ENCODE results near the gene WBP4.
"Not testable (repeated sequence)": the region's sequence is repeated elsewhere in the genome, so short reads cannot be mapped to it uniquely, and the experiment has no call there.

Gene WBP4

DNA sequence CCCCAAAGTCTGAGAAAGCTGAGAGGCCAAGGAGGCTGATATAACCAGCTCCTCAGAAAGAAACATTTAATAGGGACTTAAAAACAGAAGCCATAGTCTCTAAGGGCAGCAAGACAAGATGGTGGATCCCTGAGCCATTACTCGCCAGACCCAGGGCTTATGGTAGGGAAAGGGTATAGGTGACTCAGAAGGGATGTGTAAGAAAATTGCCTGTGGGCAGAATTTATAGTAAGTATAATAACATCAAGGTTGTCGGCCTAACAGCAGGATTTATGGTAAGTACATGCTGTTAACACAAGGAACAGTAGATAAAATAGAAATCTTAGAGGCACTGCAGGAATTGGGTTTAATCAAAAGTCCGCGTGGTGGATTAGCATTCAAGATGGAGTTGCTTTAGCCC is 56.6 kb downstream of the WBP4 start:
- ChIA-PET CTCF (interaction anchor here (1.5 kb wide), 1 partner anchor 43 kb away, joined by 4 read pairs; no protein-coding TSS in a partner anchor), POLR2A (interaction anchor here (0.6 kb wide), 1 partner anchor 44 kb away, joined by 4 read pairs; no protein-coding TSS in a partner anchor)
- no peak for DNase-seq (ENCODE audit: low read depth, low spot score)
- H3K4me3 ChIP-seq (ENCODE audit: low read depth, low read length) = no peak overlapping the region
- TF ChIP-seq, protein P1, sequence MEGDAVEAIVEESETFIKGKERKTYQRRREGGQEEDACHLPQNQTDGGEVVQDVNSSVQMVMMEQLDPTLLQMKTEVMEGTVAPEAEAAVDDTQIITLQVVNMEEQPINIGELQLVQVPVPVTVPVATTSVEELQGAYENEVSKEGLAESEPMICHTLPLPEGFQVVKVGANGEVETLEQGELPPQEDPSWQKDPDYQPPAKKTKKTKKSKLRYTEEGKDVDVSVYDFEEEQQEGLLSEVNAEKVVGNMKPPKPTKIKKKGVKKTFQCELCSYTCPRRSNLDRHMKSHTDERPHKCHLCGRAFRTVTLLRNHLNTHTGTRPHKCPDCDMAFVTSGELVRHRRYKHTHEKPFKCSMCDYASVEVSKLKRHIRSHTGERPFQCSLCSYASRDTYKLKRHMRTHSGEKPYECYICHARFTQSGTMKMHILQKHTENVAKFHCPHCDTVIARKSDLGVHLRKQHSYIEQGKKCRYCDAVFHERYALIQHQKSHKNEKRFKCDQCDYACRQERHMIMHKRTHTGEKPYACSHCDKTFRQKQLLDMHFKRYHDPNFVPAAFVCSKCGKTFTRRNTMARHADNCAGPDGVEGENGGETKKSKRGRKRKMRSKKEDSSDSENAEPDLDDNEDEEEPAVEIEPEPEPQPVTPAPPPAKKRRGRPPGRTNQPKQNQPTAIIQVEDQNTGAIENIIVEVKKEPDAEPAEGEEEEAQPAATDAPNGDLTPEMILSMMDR (IDR thresholded peaks at IDR 0.05; ENCODE audit: insufficient read depth, low read length, missing control alignments) = no peak

DNA sequence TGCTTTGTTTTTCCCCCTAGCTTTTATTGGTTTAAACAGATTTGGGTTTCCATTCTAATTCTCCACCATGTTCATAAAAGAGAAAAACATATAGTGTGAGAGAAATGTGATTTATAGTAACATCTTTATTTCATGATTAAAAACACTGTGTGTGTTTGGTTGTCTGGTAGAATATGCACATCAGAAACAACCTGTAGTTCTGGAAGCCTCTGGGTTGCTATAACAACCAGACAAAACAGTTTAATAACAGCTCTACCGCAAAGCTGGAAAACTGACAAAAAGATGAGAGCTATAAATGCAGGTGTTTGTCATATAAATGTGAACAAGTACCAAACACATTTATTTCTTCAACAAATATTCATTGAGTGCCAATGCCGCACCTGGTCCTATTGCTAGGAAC is 61.5 kb downstream of the WBP4 start:
- TF ChIP-seq, protein P1 (IDR thresholded peaks at IDR 0.05; ENCODE audit: insufficient read depth, low read length, missing control alignments) = no peak
- H3K4me3 ChIP-seq (ENCODE audit: low read depth, low read length) = no peak overlapping the region
- ChIA-PET CTCF (no interaction called here), POLR2A (no interaction called here)
- no peak for DNase-seq (ENCODE audit: low read depth, low spot score)

DNA sequence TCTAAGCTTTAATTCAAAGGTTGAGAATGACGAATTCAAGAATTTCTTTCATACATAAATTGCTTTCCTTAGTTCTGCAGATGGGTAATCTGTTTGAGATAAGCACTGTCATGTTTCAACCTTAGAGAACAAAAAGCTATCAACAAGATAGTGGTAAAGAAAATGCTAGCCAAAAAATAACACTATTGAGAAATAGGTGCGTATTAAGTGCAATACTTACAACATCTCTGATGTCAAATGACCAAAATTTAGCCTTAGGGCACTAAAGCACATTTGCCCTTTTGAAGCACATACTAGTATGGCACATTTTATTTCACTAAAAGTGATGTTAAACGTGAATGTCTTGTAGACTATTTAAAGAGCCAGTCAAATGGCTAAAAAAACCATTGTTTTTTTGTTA is 66.4 kb downstream of the WBP4 start:
- ChIA-PET CTCF (no interaction called here), POLR2A (no interaction called here)
- no peak overlapping the region for H3K4me3 ChIP-seq (ENCODE audit: low read depth, low read length)
- TF ChIP-seq, protein P1 (IDR thresholded peaks at IDR 0.05; ENCODE audit: insufficient read depth, low read length, missing control alignments) = no peak
- no peak for DNase-seq (ENCODE audit: low read depth, low spot score)

DNA sequence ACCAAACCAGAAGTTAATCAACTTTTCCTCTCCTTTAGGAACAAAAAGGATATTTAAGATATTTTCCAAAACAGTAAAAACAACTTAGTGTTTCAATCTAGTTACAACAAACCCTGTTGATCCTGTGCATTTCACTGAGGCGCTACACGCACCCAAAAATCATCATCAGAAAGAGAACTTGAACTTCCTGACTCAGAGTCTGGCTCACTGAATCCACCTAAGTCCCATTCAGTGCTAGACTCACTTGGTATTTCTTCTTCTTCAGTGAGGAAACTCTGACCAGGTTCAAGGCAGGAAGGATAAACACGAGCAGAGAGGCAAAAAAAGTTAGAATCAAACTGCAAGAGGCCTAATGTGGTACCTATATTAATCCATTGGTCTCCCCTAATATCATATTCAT is 69.0 kb downstream of the WBP4 start:
- CTCF ChIA-PET = no interaction called here
- H3K4me3 ChIP-seq (ENCODE audit: low read depth, low read length) = peak overlapping the region; percentile 31
- no peak for DNase-seq (ENCODE audit: low read depth, low spot score)
- POLR2A ChIA-PET = no interaction called here
- TF ChIP-seq, protein P1 (IDR thresholded peaks at IDR 0.05; ENCODE audit: insufficient read depth, low read length, missing control alignments) = no peak

DNA sequence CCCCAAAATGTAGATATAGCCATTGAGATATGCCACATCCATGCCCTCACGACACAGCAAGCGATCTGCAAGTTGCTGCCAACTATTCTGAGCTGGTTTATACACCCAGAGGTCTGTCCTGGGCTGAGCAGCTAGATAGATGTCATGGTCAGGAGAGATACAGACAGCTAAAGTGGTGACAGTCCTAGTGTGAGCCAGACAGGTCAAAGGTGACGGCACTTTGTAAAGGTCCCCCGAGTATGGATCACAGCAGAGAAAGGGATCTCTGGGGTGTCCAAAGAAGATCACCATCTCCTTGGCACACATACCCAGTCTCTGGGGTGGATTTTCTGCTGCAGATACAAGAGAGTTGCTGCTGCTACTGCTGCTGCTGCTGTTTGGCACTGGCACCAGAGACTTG is 69.9 kb downstream of the WBP4 start:
- H3K4me3 ChIP-seq (ENCODE audit: low read depth, low read length) = peak overlapping the region; percentile 25; the same call in 1 of the 2 replicates
- DNase-seq (ENCODE audit: low read depth, low spot score); POLR2A ChIA-PET: not testable (repeated sequence)
- CTCF ChIA-PET = interaction anchor here (1.3 kb wide), 1 partner anchor 57 kb away, joined by 3 read pairs; no protein-coding TSS in a partner anchor

DNA sequence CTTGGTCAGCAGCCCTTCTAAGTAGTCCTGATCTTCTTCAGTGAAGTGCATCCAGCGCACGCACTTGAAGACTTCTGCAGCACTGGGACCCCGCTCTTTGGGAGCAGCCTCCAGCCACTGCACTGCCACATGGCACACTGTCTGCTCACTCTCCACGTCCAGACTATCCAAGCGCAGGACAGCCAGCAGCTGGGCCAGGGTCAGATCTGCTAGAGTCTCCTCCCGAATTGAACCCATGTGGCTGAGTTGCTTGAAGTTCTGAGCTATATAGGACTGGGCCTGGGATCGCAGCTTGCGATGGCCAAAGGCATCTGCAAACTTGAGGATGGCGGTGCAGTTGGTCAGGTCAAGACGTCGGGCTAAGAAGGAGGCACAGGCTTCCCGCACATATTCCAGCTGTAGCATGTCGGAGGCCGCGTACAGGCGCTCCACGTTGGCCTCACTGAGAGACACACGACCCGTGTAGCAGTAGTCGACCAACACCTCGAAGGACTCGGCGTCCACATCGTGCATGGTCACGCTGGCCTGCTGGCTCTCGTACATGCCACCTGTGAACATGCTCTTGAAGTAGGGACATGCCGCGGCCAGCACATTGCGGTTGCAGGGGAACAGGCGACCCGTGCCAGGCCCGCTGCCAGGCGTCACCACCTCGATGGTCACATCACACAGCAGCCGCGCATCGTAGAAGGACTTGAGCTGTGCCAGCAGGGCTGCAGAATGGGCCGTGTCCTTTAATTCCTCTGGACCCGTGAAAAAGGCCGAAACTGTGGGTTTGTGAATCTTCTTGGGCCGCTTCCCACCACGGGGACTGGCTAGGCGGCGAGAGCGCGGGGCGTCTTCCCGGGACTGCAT is 70.6 kb downstream of the WBP4 start:
- CTCF ChIA-PET = interaction anchor here (1.3 kb wide), 1 partner anchor 58 kb away, joined by 3 read pairs; no protein-coding TSS in a partner anchor

DNA sequence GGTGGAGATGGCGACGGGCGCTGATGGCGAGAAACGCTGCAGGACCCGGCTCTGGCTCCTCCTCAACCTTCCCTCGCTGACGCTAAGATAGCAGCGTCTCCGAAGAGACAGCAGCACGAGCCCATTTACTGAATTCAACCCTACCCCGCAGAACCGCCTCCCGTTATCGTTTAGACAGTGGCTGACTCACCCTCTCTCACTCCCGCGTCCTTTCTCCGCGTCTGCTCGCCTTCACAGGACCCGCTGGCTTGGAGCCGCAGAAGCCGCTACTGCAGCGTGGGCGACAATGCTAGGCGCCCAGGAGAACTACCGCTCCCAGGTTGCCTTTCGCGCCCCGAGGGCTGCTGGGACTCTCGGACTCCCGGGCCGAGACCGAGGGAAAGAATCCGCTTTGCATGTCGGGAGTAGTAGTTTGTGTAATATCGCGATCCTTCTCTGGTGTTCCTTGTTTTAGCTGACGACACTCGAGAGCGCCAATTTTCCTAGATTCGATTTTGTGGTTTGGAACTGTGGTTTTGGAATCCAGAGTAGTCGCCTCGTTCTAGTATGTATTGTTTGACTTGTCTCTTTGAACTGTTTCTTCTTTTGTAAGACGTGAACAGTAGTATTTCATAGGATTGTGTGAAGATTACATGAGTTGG is 71.3 kb downstream of the WBP4 start, which contains the start of gene KBTBD6:
TSS of gene KBTBD6 (minus strand) at position 291 of the 641 bp plus-strand sequence. CDS start 291 bp downstream, outside the sequence.
- DNase-seq (ENCODE audit: low read depth, low spot score) = peak; percentile 95
- CTCF ChIA-PET = interaction anchor here (1.3 kb wide), 1 partner anchor 58 kb away, joined by 3 read pairs; no protein-coding TSS in a partner anchor
- TF ChIP-seq, protein P1 (IDR thresholded peaks at IDR 0.05; ENCODE audit: insufficient read depth, low read length, missing control alignments) = no peak
- POLR2A ChIA-PET = interaction anchor here (0.7 to 0.8 kb wide), 2 partner anchors 9 to 64 kb away, joined by 3 read pairs; no protein-coding TSS in a partner anchor
- peak within 1 kb of the TSS; percentile 81 for H3K4me3 ChIP-seq (ENCODE audit: low read depth, low read length)

More for the DNA sequence above, 70.6 kb downstream of the WBP4 start:
- H3K4me3 ChIP-seq (ENCODE audit: low read depth, low read length) = peak overlapping the region; percentile 81
- DNase-seq (ENCODE audit: low read depth, low spot score); POLR2A ChIA-PET: not testable (repeated sequence)
